HepG2 (cell line): Measurements from ENCODE around the gene ABTB2. TPM values are rescaled to one million over a fixed set of nuclear protein-coding genes. Genes with fewer than 3 reads are reported as not detected.

Experiments used
- ATAC-seq: fragments of 200-7000 bp; cut with Tn5 transposase; 3 replicates; pipeline ENCODE4 v1.9.1; 2020; ENCODE audit warnings: mild to moderate bottlenecking, moderate library complexity
- BruUV-seq: library from RNA; stranded (reverse); fragments of 400-500 nt; replicated peaks from 2 replicates; lab custom pipeline; 2021; lab: Mats Ljungman, UMichigan
- CTCF ChIA-PET: fragments of 300-600 bp; formaldehyde crosslinking; extraction: SDS; loops from one replicate; lab custom pipeline; 2021; ENCODE audit warnings: low total read pairs, inconsistent platforms, low intra/inter-chr PET ratio; lab: Yijun Ruan, JAX
- POLR2A ChIA-PET: fragments of 350-600 bp; sonication (Branson Sonifier 250); formaldehyde crosslinking; loops from one replicate; lab custom pipeline; 2020; ENCODE audit warnings: antibody characterized with exemption, inconsistent platforms; lab: Yijun Ruan, JAX
- DNase-seq: peaks from one replicate; pipeline ENCODE4 v3.0.0-alpha.2; 2015; ENCODE audit warnings: low spot score
- FAIRE-seq: peaks from 3 replicates; lab custom pipeline; 2011; peaks lifted over from hg19 to GRCh38; lab: Jason Lieb, UNC
- H2AFZ ChIP-seq: one replicate; pipeline ENCODE4 v1.6.1; 2011; ENCODE audit warnings: low read length, inconsistent platforms
- H3K27ac ChIP-seq: fragments of 300-600 bp; 3 replicates; pipeline ENCODE4 v1.8.0; 2011; ENCODE audit warnings: mixed run types, mild to moderate bottlenecking, mixed read lengths, low read length, inconsistent platforms; ENCODE audit not compliant: insufficient read depth; ENCODE audit errors: extremely low read length
- H3K27me3 ChIP-seq, 2 experiments: fragments of 200-600 bp in 1 of 2; 2 replicates in 1 of 2; 3 replicates in 1 of 2; pipeline versions ENCODE4 v1.6.0 to v1.8.0; 2011; ENCODE audit warnings: low read length in 2 of 2, mild to moderate bottlenecking in 2 of 2, moderate library complexity in 2 of 2, inconsistent platforms in 1 of 2; ENCODE audit not compliant: insufficient read depth in 2 of 2, control insufficient read depth in 1 of 2
- H3K36me3 ChIP-seq, 2 experiments: fragments of 200-600 bp in 1 of 2; replicated peaks in 1 of 2; 2 replicates in 1 of 2; 3 replicates in 1 of 2; pipeline versions ENCODE4 v1.5.1 to v1.8.0; 2011; ENCODE audit warnings: low read length in 2 of 2, inconsistent platforms in 1 of 2; ENCODE audit not compliant: insufficient read depth in 2 of 2, control insufficient read depth in 1 of 2
- H3K4me1 ChIP-seq: 2 replicates; pipeline ENCODE4 v1.5.1; 2012; ENCODE audit warnings: low read length, inconsistent platforms; ENCODE audit not compliant: insufficient read depth
- H3K4me2 ChIP-seq: 2 replicates; pipeline ENCODE4 v1.6.0; 2011; ENCODE audit warnings: low read depth, low read length, inconsistent platforms
- H3K4me3 ChIP-seq, 3 experiments: fragments of 200-600 bp in 1 of 3; sonication (generic), shearing (Covaris generic) in 1 of 3; replicated peaks in 1 of 3; 2 replicates each; pipeline ENCODE4 v1.5.1; 2011 to 2016; ENCODE audit warnings: low read length in 3 of 3, inconsistent platforms in 2 of 3, low read depth in 2 of 3, mild to moderate bottlenecking in 2 of 3, control low read depth in 1 of 3, mixed read lengths in 1 of 3; ENCODE audit not compliant: insufficient read depth in 1 of 3
- H3K79me2 ChIP-seq: one replicate; pipeline ENCODE4 v1.6.1; 2011; ENCODE audit warnings: low read length, inconsistent platforms; ENCODE audit not compliant: insufficient read depth
- H3K9ac ChIP-seq: 2 replicates; pipeline ENCODE4 v1.6.0; 2011; ENCODE audit warnings: mild to moderate bottlenecking, low read depth, low read length, inconsistent platforms; ENCODE audit not compliant: insufficient read depth
- H3K9me3 ChIP-seq: 2 replicates; pipeline ENCODE4 v1.5.1; 2012; ENCODE audit warnings: mild to moderate bottlenecking, low read length
- H4K20me1 ChIP-seq: 2 replicates; pipeline ENCODE4 v1.6.0; 2011; ENCODE audit warnings: inconsistent platforms, mild to moderate bottlenecking, low read length, moderate library complexity; ENCODE audit not compliant: insufficient read depth
- DNMT3B ChIP-seq: conservative IDR thresholded peaks from 2 replicates; pipeline ENCODE4 v1.6.1; 2016; ENCODE audit warnings: missing biosample characterization, control low read depth
- KAT7 ChIP-seq: IDR thresholded peaks from 2 replicates; pipeline ENCODE4 v1.6.1; 2018; ENCODE audit warnings: borderline replicate concordance, missing compliant biosample characterization
- KDM4B ChIP-seq: sonication (generic); formaldehyde crosslinking; IDR thresholded peaks from 2 replicates; pipeline ENCODE4 v1.4.0; 2020; ENCODE audit warnings: missing genetic modification reagents
- MEF2D ChIP-seq: sonication (generic); formaldehyde crosslinking; IDR thresholded peaks from 2 replicates; pipeline ENCODE4 v1.5.1; 2020; ENCODE audit warnings: mild to moderate bottlenecking, missing genetic modification reagents
- ZNF441 ChIP-seq: sonication (generic); formaldehyde crosslinking; IDR thresholded peaks from 2 replicates; pipeline ENCODE4 v1.7.0; 2021; ENCODE audit warnings: missing genetic modification reagents, borderline replicate concordance
- ZNF496 ChIP-seq: sonication (generic); formaldehyde crosslinking; IDR thresholded peaks from 2 replicates; pipeline ENCODE4 v1.8.1; 2023; ENCODE audit warnings: mild to moderate bottlenecking, moderate library complexity, missing genetic modification reagents; ENCODE audit not compliant: insufficient replicate concordance
- WGBS: methylation state at CpG from one replicate; pipeline ENCODE4 v1.1.6; 2017; ENCODE audit warnings: low lambda C conversion rate; 5-methylcytosine and 5-hydroxymethylcytosine counted together
- in situ Hi-C: cut with HindIII; loops from 2 replicates; pipeline ENCODE4 v1.10.0; 2017; ENCODE audit warnings: low pct_unique_long_range_greater_than_20kb; ENCODE audit not compliant: extremely low pct_ligation_motif_present
- intact Hi-C: fragments of 100-400 bp; cut with micrococcal nuclease; formaldehyde crosslinking; loops from one replicate; pipeline ENCODE4 v1.10.0; 2022; ENCODE audit not compliant: unreplicated experiment
- polyA plus RNA-seq, 8 experiments: library from polyadenylated mRNA; depleted of rRNA in 3 of 8; stranded (reverse) in 7 of 8; unstranded in 1 of 8; fragments of >200 nt; fragmentation: Illumina TruSeq in 4 of 8; extraction: Trizol in 4 of 8; gene quantifications; 2 replicates each; pipeline versions ENCODE4 v1.2.1 to v1.2.3, GENCODE V29; 2011 to 2016; ENCODE audit warnings: low read depth in 4 of 8, missing spikeins in 1 of 8, mixed read lengths in 1 of 8; ENCODE audit not compliant: insufficient read depth in 1 of 8
- total RNA-seq, 5 experiments: library from RNA; depleted of rRNA; stranded (reverse); fragments of >200 nt; fragmentation: Illumina TruSeq; extraction: Trizol; gene quantifications; 2 replicates each; pipeline ENCODE4 v1.2.3, GENCODE V29; 2016; ENCODE audit warnings: low read depth in 1 of 5
- TF ChIP-seq, protein P1 (sequence below): IDR thresholded peaks from 2 replicates; pipeline ENCODE4 v1.6.1; 2016; ENCODE audit warnings: mild to moderate bottlenecking
- TF ChIP-seq, protein P2 (sequence below): sonication (generic); formaldehyde crosslinking; IDR thresholded peaks from 2 replicates; pipeline ENCODE4 v1.9.0; 2022; ENCODE audit warnings: missing genetic modification reagents, mild to moderate bottlenecking, borderline replicate concordance

The ABTB2 gene
- total and polyA plus RNA-seq, 2 of the 13 experiments (the other 11 are each of a cell fraction or from before 2014, with no cell fraction given) = 5.1 to 15.4 TPM

DNA sequence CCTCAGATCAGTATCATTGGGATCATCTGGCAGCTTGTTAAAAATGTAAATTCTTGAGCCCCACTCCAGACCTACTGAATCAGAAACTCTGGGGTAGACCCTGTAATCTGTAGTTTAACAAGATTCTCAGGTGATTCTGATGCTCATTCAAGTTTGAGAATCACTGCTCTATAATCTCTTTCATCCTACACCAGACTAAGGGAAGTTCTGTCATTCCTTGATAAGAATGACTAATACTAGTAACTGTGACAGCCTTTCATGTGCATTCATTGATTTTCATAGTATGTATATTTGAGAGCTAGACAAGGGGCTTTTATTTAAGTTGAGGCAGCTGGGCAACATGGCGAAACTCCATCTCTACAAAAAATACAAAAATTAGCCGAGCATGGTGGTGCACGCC, 222.4 kb downstream of the ABTB2 start:
- CTCF ChIA-PET = no interaction called here

DNA sequence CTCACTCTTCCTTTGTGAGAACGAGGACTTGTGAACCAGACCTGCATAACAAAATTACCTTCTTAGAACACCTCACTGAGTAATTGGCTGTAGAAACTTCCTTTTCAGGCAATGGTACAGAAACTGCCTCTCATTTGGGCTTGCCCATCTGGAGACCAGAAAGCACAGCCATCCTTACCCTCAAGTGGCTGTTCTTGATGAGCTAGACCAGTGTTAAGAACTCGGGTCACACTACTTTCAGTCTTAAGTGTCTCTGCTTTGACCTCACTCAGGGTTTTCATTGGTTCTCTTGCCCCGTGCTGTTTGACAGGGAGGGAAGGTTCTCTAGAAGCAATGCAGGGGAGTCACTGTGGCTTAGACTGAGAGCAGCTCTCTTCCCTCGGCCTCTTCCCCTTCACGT, 223.0 kb downstream of the ABTB2 start:
- Histone ChIP-seq H3K36me3 (peaks cover 50 to 85% of the 10 kb centered on the region in 2 experiments), H3K4me3 (no peak overlapping the region), H3K79me2 (no peaks in the 10 kb centered on the region), H3K27me3 (no peaks in the 10 kb centered on the region), H4K20me1 (no peaks in the 10 kb centered on the region), H3K9me3 (no peaks in the 10 kb centered on the region), H3K4me2 (no peak overlapping the region), H3K27ac (no peak overlapping the region), H3K4me1 (no peaks in the 10 kb centered on the region), H2AFZ (no peak overlapping the region), H3K9ac (no peak overlapping the region)
- FAIRE-seq (no peak), ATAC-seq (no peak), DNase-seq (no peak)
- in situ Hi-C loops (no loop called here), intact Hi-C loops (no loop called here)
- ChIA-PET CTCF (no interaction called here), POLR2A (no interaction called here)
- WGBS = 98% methylated on average over 5 of the region's 5 CpGs
- TF ChIP-seq ZNF496 = no peak
- TF ChIP-seq MEF2D (CRISPR knock-in tag) = no peak
- TF ChIP-seq, protein P1, sequence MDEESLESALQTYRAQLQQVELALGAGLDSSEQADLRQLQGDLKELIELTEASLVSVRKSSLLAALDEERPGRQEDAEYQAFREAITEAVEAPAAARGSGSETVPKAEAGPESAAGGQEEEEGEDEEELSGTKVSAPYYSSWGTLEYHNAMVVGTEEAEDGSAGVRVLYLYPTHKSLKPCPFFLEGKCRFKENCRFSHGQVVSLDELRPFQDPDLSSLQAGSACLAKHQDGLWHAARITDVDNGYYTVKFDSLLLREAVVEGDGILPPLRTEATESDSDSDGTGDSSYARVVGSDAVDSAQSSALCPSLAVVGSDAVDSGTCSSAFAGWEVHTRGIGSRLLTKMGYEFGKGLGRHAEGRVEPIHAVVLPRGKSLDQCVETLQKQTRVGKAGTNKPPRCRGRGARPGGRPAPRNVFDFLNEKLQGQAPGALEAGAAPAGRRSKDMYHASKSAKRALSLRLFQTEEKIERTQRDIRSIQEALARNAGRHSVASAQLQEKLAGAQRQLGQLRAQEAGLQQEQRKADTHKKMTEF (CRISPR knock-in tag) = no peak
- no peak for TF ChIP-seq KDM4B
- TF ChIP-seq DNMT3B (CRISPR knock-in tag) = no peak
- BruUV-seq = no TSS peak

More for the DNA sequence above, 222.4 kb downstream of the ABTB2 start:
- ATAC-seq (no peak), DNase-seq (no peak), FAIRE-seq (no peak)
- no peak for TF ChIP-seq ZNF441 (CRISPR knock-in tag)
- TF ChIP-seq, protein P2, sequence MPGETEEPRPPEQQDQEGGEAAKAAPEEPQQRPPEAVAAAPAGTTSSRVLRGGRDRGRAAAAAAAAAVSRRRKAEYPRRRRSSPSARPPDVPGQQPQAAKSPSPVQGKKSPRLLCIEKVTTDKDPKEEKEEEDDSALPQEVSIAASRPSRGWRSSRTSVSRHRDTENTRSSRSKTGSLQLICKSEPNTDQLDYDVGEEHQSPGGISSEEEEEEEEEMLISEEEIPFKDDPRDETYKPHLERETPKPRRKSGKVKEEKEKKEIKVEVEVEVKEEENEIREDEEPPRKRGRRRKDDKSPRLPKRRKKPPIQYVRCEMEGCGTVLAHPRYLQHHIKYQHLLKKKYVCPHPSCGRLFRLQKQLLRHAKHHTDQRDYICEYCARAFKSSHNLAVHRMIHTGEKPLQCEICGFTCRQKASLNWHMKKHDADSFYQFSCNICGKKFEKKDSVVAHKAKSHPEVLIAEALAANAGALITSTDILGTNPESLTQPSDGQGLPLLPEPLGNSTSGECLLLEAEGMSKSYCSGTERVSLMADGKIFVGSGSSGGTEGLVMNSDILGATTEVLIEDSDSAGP (CRISPR knock-in tag) = no peak
- TF ChIP-seq KAT7 (CRISPR knock-in tag) = no peak
- Histone ChIP-seq H3K27me3 (no peaks in the 10 kb centered on the region), H3K27ac (no peak overlapping the region), H3K4me1 (no peaks in the 10 kb centered on the region), H4K20me1 (no peaks in the 10 kb centered on the region), H3K79me2 (no peaks in the 10 kb centered on the region), H3K9ac (no peak overlapping the region), H3K4me2 (no peak overlapping the region), H3K36me3 (peaks cover 54 to 84% of the 10 kb centered on the region in 2 experiments), H3K4me3 (no peak overlapping the region), H2AFZ (no peak overlapping the region), H3K9me3 (no peaks in the 10 kb centered on the region)
- in situ Hi-C loops = no loop called here
- intact Hi-C loops = no loop called here
- WGBS = 92% methylated on average over 3 of the region's 3 CpGs
- POLR2A ChIA-PET = no interaction called here
- BruUV-seq = no TSS peak
